PC-9 (cell line): ENCODE data around the gene PRKCH. TPM values are rescaled to one million over a fixed set of nuclear protein-coding genes. Genes with fewer than 3 reads are reported as not detected.

Experiments
- BruUV-seq: library from RNA; stranded (reverse); fragments of 400-500 nt; replicated peaks from 2 replicates; lab custom pipeline; 2021; lab: Mats Ljungman, UMichigan
- CTCF ChIA-PET: fragments of 300-600 bp; sonication (Branson Sonifier 250); formaldehyde crosslinking; loops from one replicate; lab custom pipeline; 2022; ENCODE audit warnings: antibody characterized with exemption; lab: Charles Lee
- POLR2A ChIA-PET: fragments of 300-600 bp; sonication (Branson Sonifier 250); formaldehyde crosslinking; loops from one replicate; lab custom pipeline; 2022; ENCODE audit warnings: antibody characterized with exemption; ENCODE audit not compliant: unreplicated experiment; lab: Charles Lee
- DNase-seq, 2 experiments: peaks; one replicate each; pipeline versions ENCODE4 v3.0.0 to v3.0.0-alpha.2; 2015 to 2022; ENCODE audit warnings: mixed read lengths in 1 of 2
- H2AFZ ChIP-seq: fragments of 200-600 bp; sonication (generic); 2 replicates; pipeline ENCODE4 v1.8.1; 2017; ENCODE audit warnings: antibody characterized with exemption
- H3F3A ChIP-seq: fragments of 200-600 bp; sonication (generic); 2 replicates; pipeline ENCODE4 v1.8.1; 2017; ENCODE audit warnings: antibody characterized with exemption, mild to moderate bottlenecking, low read depth; ENCODE audit not compliant: insufficient read depth
- H3K27ac ChIP-seq: fragments of 200-600 bp; sonication (generic); 2 replicates; pipeline ENCODE4 v1.6.1; 2016; ENCODE audit warnings: mixed run types
- H3K27me3 ChIP-seq: fragments of 200-600 bp; sonication (generic); 2 replicates; pipeline ENCODE4 v1.6.1; 2016; ENCODE audit warnings: low read depth, mixed run types; ENCODE audit not compliant: insufficient read depth
- H3K36me3 ChIP-seq: fragments of 200-600 bp; sonication (generic); 2 replicates; pipeline ENCODE4 v1.6.1; 2016; ENCODE audit warnings: low read depth, mixed run types
- H3K4me1 ChIP-seq: fragments of 200-600 bp; sonication (generic); replicated peaks from 2 replicates; pipeline ENCODE4 v1.6.1; 2016; ENCODE audit warnings: mixed run types; ENCODE audit not compliant: insufficient read depth
- H3K4me2 ChIP-seq: fragments of 200-600 bp; sonication (generic); 2 replicates; pipeline ENCODE4 v1.6.1; 2017; ENCODE audit warnings: mixed run types
- H3K4me3 ChIP-seq: fragments of 200-600 bp; sonication (generic); 2 replicates; pipeline ENCODE4 v1.6.1; 2016; ENCODE audit warnings: mixed run types
- H3K79me2 ChIP-seq: fragments of 200-600 bp; sonication (generic); 2 replicates; pipeline ENCODE4 v1.6.1; 2017; ENCODE audit warnings: low read depth, mixed run types
- H3K9me2 ChIP-seq: fragments of 200-600 bp; sonication (generic); 2 replicates; pipeline ENCODE4 v1.8.1; 2017; ENCODE audit warnings: mild to moderate bottlenecking; ENCODE audit not compliant: insufficient read depth
- H3K9me3 ChIP-seq: fragments of 200-600 bp; sonication (generic); 2 replicates; pipeline ENCODE4 v1.8.1; 2016; ENCODE audit warnings: low read depth; ENCODE audit not compliant: insufficient read depth
- H4K20me1 ChIP-seq: fragments of 200-600 bp; sonication (generic); 2 replicates; pipeline ENCODE4 v1.8.1; 2017; ENCODE audit not compliant: insufficient read depth
- EZH2 ChIP-seq: fragments of 200-600 bp; sonication (generic); IDR thresholded peaks from 2 replicates; pipeline ENCODE4 v1.8.0; 2017; ENCODE audit warnings: antibody characterized with exemption, low read depth
- intact Hi-C: fragments of 100-400 bp; cut with micrococcal nuclease; formaldehyde crosslinking; loops from one replicate; pipeline ENCODE4 v1.10.0; 2022; ENCODE audit not compliant: unreplicated experiment
- total RNA-seq: library from RNA; stranded (reverse); gene quantifications from 2 replicates; pipeline ENCODE4 v1.2.3, GENCODE V29; 2021
- TF ChIP-seq, protein P1 (sequence below): fragments of 200-600 bp; sonication (generic); conservative IDR thresholded peaks from 2 replicates; pipeline ENCODE4 v1.6.1; 2017; ENCODE audit warnings: mixed run types, antibody characterized with exemption, mild to moderate bottlenecking, moderate library complexity

PRKCH gene
- total RNA-seq, 1 experiment from 2014 or later: 32.4 TPM

DNA sequence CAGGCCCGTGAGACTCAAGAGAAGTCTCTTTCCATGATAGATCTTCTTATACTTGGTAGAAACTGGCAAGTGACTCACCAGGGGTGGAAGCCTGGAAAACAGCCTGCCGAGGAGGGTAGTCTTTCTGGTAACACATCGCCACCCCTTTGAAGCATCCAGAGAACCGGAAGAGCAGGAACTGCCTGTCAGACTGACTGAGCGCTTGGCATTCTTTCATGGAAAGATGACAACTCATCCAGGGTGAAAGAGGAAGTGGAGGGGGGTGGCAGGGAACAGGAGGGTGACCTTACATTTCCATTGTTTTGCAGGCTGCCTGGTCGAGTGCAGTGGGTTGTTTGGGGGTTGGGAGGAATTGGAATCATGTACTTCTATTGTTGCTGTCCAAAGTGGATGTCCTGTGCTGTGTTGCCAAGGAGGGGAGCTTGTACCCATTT is 34.5 kb downstream of the PRKCH start:
- Histone ChIP-seq H3F3A (peaks cover 22% of the 10 kb centered on the region), H2AFZ (0 out of 2 replicates have a peak overlapping the region, but pooled peaks have one; percentile 30), H3K4me1 (peaks cover 65% of the 10 kb centered on the region), H3K4me3 (peak overlapping the region; percentile 48; the same call in 1 of the 2 replicates), H3K27me3 (no peaks in the 10 kb centered on the region), H3K79me2 (peaks cover 92% of the 10 kb centered on the region), H3K4me2 (peak overlapping the region; percentile 84), H3K9me3 (no peaks in the 10 kb centered on the region), H3K36me3 (no peaks in the 10 kb centered on the region), H3K27ac (peak overlapping the region; percentile 95), H3K9me2 (no peaks in the 10 kb centered on the region), H4K20me1 (no peaks in the 10 kb centered on the region)
- ChIA-PET POLR2A (interaction anchor here (1.0 kb wide), 1 partner anchor 13 kb away, joined by 4 read pairs; no protein-coding TSS in a partner anchor), CTCF (interaction anchor here (0.6 kb wide), 2 partner anchors 87 to 95 kb away, joined by 5 to 7 read pairs; no protein-coding TSS in a partner anchor)
- BruUV-seq: no TSS peak
- intact Hi-C loops: loop anchor here (1.0 kb wide), 5 partner anchors 12 to 83 kb away; no protein-coding TSS in a partner anchor
- TF ChIP-seq, protein P1, sequence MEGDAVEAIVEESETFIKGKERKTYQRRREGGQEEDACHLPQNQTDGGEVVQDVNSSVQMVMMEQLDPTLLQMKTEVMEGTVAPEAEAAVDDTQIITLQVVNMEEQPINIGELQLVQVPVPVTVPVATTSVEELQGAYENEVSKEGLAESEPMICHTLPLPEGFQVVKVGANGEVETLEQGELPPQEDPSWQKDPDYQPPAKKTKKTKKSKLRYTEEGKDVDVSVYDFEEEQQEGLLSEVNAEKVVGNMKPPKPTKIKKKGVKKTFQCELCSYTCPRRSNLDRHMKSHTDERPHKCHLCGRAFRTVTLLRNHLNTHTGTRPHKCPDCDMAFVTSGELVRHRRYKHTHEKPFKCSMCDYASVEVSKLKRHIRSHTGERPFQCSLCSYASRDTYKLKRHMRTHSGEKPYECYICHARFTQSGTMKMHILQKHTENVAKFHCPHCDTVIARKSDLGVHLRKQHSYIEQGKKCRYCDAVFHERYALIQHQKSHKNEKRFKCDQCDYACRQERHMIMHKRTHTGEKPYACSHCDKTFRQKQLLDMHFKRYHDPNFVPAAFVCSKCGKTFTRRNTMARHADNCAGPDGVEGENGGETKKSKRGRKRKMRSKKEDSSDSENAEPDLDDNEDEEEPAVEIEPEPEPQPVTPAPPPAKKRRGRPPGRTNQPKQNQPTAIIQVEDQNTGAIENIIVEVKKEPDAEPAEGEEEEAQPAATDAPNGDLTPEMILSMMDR: no peak
- TF ChIP-seq EZH2: no peak
- peak; percentile 94 to 100 for DNase-seq

DNA sequence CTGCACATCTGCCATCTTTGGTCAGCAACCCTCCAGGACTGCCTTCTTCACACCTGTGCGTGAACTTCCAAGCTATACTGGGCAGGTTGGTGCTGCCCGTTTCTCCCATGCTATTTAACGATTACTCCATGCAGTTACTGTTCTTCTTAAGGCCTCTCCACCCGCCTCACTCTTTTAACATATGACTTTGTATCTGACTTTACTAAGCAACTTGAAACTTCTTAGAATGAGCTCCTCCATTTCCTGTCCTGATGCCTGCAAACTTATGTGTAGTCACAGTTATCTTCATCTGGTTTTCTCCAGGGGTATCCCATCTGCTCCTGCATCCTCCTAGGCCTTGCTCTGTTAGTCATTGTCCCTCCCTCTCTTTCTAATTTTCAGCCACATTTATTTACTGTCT is 35.7 kb downstream of the PRKCH start:
- H3K4me3 ChIP-seq: no peak overlapping the region
- intact Hi-C loops: no loop called here
- ChIA-PET POLR2A (no interaction called here), CTCF (no interaction called here)
- TF ChIP-seq EZH2: no peak
- TF ChIP-seq, protein P1: no peak
- no peaks in the 10 kb centered on the region for H3K27me3 ChIP-seq
- H4K20me1 ChIP-seq: no peaks in the 10 kb centered on the region
- H3K4me2 ChIP-seq: peak overlapping the region; percentile 84; the same call in 1 of the 2 replicates
- H2AFZ ChIP-seq: no peak overlapping the region
- H3K36me3 ChIP-seq: no peaks in the 10 kb centered on the region
- no peak for DNase-seq
- BruUV-seq: no TSS peak
- no peaks in the 10 kb centered on the region for H3K9me2 ChIP-seq
- peaks cover 71% of the 10 kb centered on the region for H3K4me1 ChIP-seq
- peaks cover 22% of the 10 kb centered on the region for H3F3A ChIP-seq
- no peaks in the 10 kb centered on the region for H3K9me3 ChIP-seq
- peaks cover 87% of the 10 kb centered on the region for H3K79me2 ChIP-seq
- peak overlapping the region; percentile 95 for H3K27ac ChIP-seq

DNA sequence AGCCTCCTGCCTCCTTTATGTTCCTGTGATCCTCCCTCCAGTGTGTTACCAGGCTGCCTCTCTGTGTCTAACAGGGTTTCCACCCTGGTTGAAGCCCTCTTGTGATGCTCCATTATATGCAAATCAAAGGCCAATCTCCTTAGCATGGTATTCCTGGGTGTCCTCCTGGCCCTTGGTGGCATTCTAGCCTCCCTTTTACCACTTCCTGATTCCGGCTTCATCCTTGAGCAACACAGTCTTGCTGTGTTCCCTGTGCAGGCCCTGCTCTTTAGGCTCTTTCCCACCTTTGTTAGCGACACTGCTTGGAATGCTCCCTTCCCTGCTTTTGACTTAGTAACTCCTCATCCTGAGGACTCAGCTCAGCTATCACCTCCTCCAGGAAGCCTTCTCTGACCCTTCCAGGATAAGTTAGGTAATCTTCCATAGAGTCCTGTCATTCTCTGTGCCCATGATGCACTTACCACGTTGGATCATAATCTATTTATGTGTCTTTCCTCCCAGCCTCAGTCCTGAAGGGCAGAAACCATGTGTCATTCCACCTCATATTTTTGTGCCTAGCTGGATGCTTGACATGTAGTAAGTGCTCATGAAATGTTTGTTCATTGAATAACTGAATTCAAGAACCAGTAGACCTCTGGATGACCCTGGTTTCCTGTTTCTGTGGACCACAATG is 37.3 kb downstream of the PRKCH start:
- intact Hi-C loops: no loop called here
- CTCF ChIA-PET: interaction anchor here (0.7 kb wide), 1 partner anchor 77 kb away, joined by 6 read pairs; no protein-coding TSS in a partner anchor

More for the DNA sequence above, 37.3 kb downstream of the PRKCH start:
- Histone ChIP-seq H3K27me3 (no peaks in the 10 kb centered on the region), H3K4me3 (no peak overlapping the region), H3K9me3 (no peaks in the 10 kb centered on the region), H3K79me2 (peaks cover 86% of the 10 kb centered on the region), H4K20me1 (no peaks in the 10 kb centered on the region), H3F3A (peaks cover 22% of the 10 kb centered on the region), H3K4me1 (peaks cover 74% of the 10 kb centered on the region), H3K36me3 (no peaks in the 10 kb centered on the region), H2AFZ (no peak overlapping the region), H3K27ac (no peak overlapping the region), H3K4me2 (no peak overlapping the region), H3K9me2 (no peaks in the 10 kb centered on the region)
- DNase-seq: no peak
- BruUV-seq: no TSS peak
- TF ChIP-seq, protein P1: no peak
- no peak for TF ChIP-seq EZH2
- POLR2A ChIA-PET: interaction anchor here (0.7 kb wide), 1 partner anchor 9 kb away, joined by 3 read pairs; no protein-coding TSS in a partner anchor
